Astrocyte (in vitro differentiated cells and primary cell): ENCODE data around the gene NDRG4. TPM values are rescaled to one million over a fixed set of nuclear protein-coding genes. Genes with fewer than 3 reads are reported as not detected.

ENCODE experiments used
- DNase-seq: peaks from one replicate; pipeline ENCODE4 v3.0.0-alpha.2; 2010; ENCODE audit warnings: low read depth
- FAIRE-seq: peaks from 2 replicates; lab custom pipeline; 2011; peaks lifted over from hg19 to GRCh38; lab: Jason Lieb, UNC
- H2AFZ ChIP-seq: 2 replicates; pipeline ENCODE4 v1.6.0; 2012; ENCODE audit warnings: low read depth, low read length, inconsistent platforms
- H3K27ac ChIP-seq: 2 replicates; pipeline ENCODE4 v1.5.1; 2011; ENCODE audit warnings: low read depth, low read length, inconsistent platforms
- H3K27me3 ChIP-seq: 2 replicates; pipeline ENCODE4 v1.6.0; 2011; ENCODE audit warnings: low read length, inconsistent platforms; ENCODE audit not compliant: insufficient read depth
- H3K36me3 ChIP-seq: 2 replicates; pipeline ENCODE4 v1.5.1; 2011; ENCODE audit warnings: low read length, inconsistent platforms; ENCODE audit not compliant: insufficient read depth
- H3K4me1 ChIP-seq: 2 replicates; pipeline ENCODE4 v1.5.1; 2011; ENCODE audit warnings: low read length, inconsistent platforms; ENCODE audit not compliant: insufficient read depth
- H3K4me2 ChIP-seq: 2 replicates; pipeline ENCODE4 v1.6.0; 2012; ENCODE audit warnings: low read length, inconsistent platforms
- H3K4me3 ChIP-seq: 2 replicates; pipeline ENCODE4 v1.5.1; 2011; ENCODE audit warnings: low read depth, mild to moderate bottlenecking, low read length, inconsistent platforms; ENCODE audit not compliant: insufficient read depth
- H3K79me2 ChIP-seq: 2 replicates; pipeline ENCODE4 v1.6.0; 2012; ENCODE audit warnings: mild to moderate bottlenecking, low read length, inconsistent platforms; ENCODE audit not compliant: insufficient read depth
- H3K9ac ChIP-seq: 2 replicates; pipeline ENCODE4 v1.6.0; 2012; ENCODE audit warnings: mild to moderate bottlenecking, low read length, inconsistent platforms
- H3K9me3 ChIP-seq: 2 replicates; pipeline ENCODE4 v1.5.1; 2012; ENCODE audit warnings: low read depth, mild to moderate bottlenecking, low read length, inconsistent platforms; ENCODE audit not compliant: insufficient read depth
- H4K20me1 ChIP-seq: 2 replicates; pipeline ENCODE4 v1.6.0; 2012; ENCODE audit warnings: low read length, inconsistent platforms; ENCODE audit not compliant: insufficient read depth
- H3K27ac Mint-ChIP-seq: one replicate; pipeline ENCODE4 v1.8.0; 2021; ENCODE audit warnings: mild to moderate bottlenecking, mixed read lengths; ENCODE audit not compliant: unreplicated experiment
- H3K27me3 Mint-ChIP-seq: one replicate; pipeline ENCODE4 v1.8.0; 2021; ENCODE audit warnings: low read depth, mixed read lengths; ENCODE audit not compliant: unreplicated experiment
- H3K36me3 Mint-ChIP-seq: one replicate; pipeline ENCODE4 v1.8.0; 2021; ENCODE audit warnings: low read depth, mixed read lengths; ENCODE audit not compliant: unreplicated experiment
- H3K4me1 Mint-ChIP-seq: one replicate; pipeline ENCODE4 v1.8.0; 2021; ENCODE audit warnings: low read depth, mixed read lengths; ENCODE audit not compliant: unreplicated experiment
- H3K4me3 Mint-ChIP-seq: one replicate; pipeline ENCODE4 v1.8.0; 2021; ENCODE audit warnings: mild to moderate bottlenecking, moderate library complexity, mixed read lengths; ENCODE audit not compliant: unreplicated experiment
- H3K9me3 Mint-ChIP-seq: one replicate; pipeline ENCODE4 v1.8.0; 2021; ENCODE audit warnings: mild to moderate bottlenecking, mixed read lengths; ENCODE audit not compliant: unreplicated experiment
- CTCF ChIP-seq: IDR thresholded peaks from 2 replicates; pipeline ENCODE4 v1.5.1; 2011; ENCODE audit warnings: low read depth, mild to moderate bottlenecking, inconsistent platforms, low read length, moderate library complexity; ENCODE audit not compliant: insufficient read depth
- EZH2 ChIP-seq: IDR thresholded peaks from 2 replicates; pipeline ENCODE4 v1.6.1; 2012; ENCODE audit warnings: mild to moderate bottlenecking, low read length, inconsistent platforms; ENCODE audit not compliant: insufficient read depth
- total RNA-seq: library from RNA; stranded (reverse); gene quantifications from 2 replicates; pipeline ENCODE4 v1.2.1, GENCODE V29; 2021

NDRG4 gene
- total RNA-seq, 1 donor from 2014 or later = 21.9 TPM

- Histone ChIP-seq H4K20me1 (no peaks in the 10 kb centered on the region), H3K9ac (peak overlapping the region; percentile 85), H3K27ac (peak overlapping the region; percentile 90), H3K4me1 (peaks cover 16% of the 10 kb centered on the region), H3K79me2 (no peaks in the 10 kb centered on the region), H3K36me3 (no peaks in the 10 kb centered on the region), H3K4me2 (peak overlapping the region; percentile 83), H3K27me3 (no peaks in the 10 kb centered on the region), H3K4me3 (peak overlapping the region; percentile 47), H2AFZ (peak overlapping the region; percentile 87), H3K9me3 (no peaks in the 10 kb centered on the region)
- Mint-ChIP-seq H3K27me3 (peaks cover 3% of the 10 kb centered on the region), H3K4me3 (no peak overlapping the region), H3K36me3 (no peaks in the 10 kb centered on the region), H3K9me3 (no peaks in the 10 kb centered on the region), H3K4me1 (peaks cover 1% of the 10 kb centered on the region), H3K27ac (peak overlapping the region; percentile 96)
- TF ChIP-seq EZH2 (no peak), CTCF (no peak)
- no peak for DNase-seq
- no peak for FAIRE-seq
Observed at GRCh38 chr16:58495521-58496331, 4.2 kb upstream of the NDRG4 start.

DNA sequence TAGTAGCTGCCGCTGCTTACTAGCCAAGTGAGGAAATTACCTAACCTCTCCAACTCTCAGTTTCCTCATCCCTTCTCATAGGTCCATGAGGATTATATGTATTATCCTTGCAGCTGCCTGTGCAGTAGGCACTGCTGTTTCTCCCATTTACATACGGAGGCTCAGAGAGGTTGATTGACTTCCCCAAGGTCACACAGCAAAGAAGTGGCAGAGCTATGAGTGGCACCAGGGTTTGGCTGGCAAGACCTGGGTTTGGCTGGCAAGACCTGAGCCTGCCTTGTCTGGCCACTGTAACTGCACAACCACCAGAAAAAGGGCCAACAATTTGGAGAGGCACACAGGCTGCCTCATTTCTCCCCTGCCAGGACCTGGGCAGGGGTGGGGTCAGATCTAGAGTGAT is 2.5 kb upstream of the NDRG4 start:
- Histone ChIP-seq H3K9ac (no peak overlapping the region), H3K27me3 (no peaks in the 10 kb centered on the region), H3K27ac (no peak overlapping the region), H3K36me3 (no peaks in the 10 kb centered on the region), H3K4me2 (no peak overlapping the region), H3K4me3 (no peak overlapping the region), H3K79me2 (peaks cover 9% of the 10 kb centered on the region), H3K4me1 (peaks cover 27% of the 10 kb centered on the region), H4K20me1 (peaks cover 11% of the 10 kb centered on the region), H2AFZ (no peak overlapping the region), H3K9me3 (no peaks in the 10 kb centered on the region)
- Mint-ChIP-seq H3K4me3 (no peak overlapping the region), H3K27me3 (peaks cover 1% of the 10 kb centered on the region), H3K27ac (no peak overlapping the region), H3K36me3 (no peaks in the 10 kb centered on the region), H3K4me1 (peaks cover 3% of the 10 kb centered on the region), H3K9me3 (no peaks in the 10 kb centered on the region)
- DNase-seq (no peak), FAIRE-seq (no peak)
- TF ChIP-seq CTCF (no peak), EZH2 (no peak)

- Histone ChIP-seq H3K4me3 (no peak overlapping the region), H3K79me2 (peaks cover 9% of the 10 kb centered on the region), H3K27ac (no peak overlapping the region), H3K4me1 (peaks cover 27% of the 10 kb centered on the region), H3K9me3 (no peaks in the 10 kb centered on the region), H4K20me1 (peaks cover 16% of the 10 kb centered on the region), H3K27me3 (no peaks in the 10 kb centered on the region), H3K9ac (no peak overlapping the region), H2AFZ (no peak overlapping the region), H3K36me3 (no peaks in the 10 kb centered on the region), H3K4me2 (no peak overlapping the region)
- Mint-ChIP-seq H3K27ac (no peak overlapping the region), H3K9me3 (no peaks in the 10 kb centered on the region), H3K4me3 (no peak overlapping the region), H3K4me1 (peaks cover 3% of the 10 kb centered on the region), H3K36me3 (peaks cover 2% of the 10 kb centered on the region), H3K27me3 (peaks cover 4% of the 10 kb centered on the region)
- no peak for FAIRE-seq
- no peak for DNase-seq
- TF ChIP-seq CTCF (no peak), EZH2 (no peak)
Observed at GRCh38 chr16:58497935-58498334, 2.0 kb upstream of the NDRG4 start.
